Bronchial epithelial cell (primary cell): ENCODE data around the gene TUBB1. TPM values are rescaled to one million over a fixed set of nuclear protein-coding genes. Genes with fewer than 3 reads are reported as not detected.
"Not testable (repeated sequence)": the region's sequence is repeated elsewhere in the genome, so short reads cannot be mapped to it uniquely, and the experiment has no call there.

ENCODE experiments used
- DNase-seq: peaks from one replicate; pipeline ENCODE4 v3.0.0-alpha.2; 2010; ENCODE audit warnings: low read depth
- FAIRE-seq: peaks from 2 replicates; lab custom pipeline; 2011; peaks lifted over from hg19 to GRCh38; lab: Jason Lieb, UNC
- H3K27me3 ChIP-seq: 2 replicates; pipeline ENCODE4 v1.5.1; 2011; ENCODE audit warnings: low read length; ENCODE audit not compliant: control insufficient read depth, insufficient read depth
- H3K36me3 ChIP-seq: 2 replicates; pipeline ENCODE4 v1.5.1; 2011; ENCODE audit warnings: low read length; ENCODE audit not compliant: control insufficient read depth, insufficient read depth
- H3K4me3 ChIP-seq: 2 replicates; pipeline ENCODE4 v1.5.1; 2011; ENCODE audit warnings: mild to moderate bottlenecking, low read depth, low read length, control low read depth
- total RNA-seq: library from RNA; depleted of rRNA; stranded (reverse); fragments of >200 nt; gene quantifications from 2 replicates; pipeline ENCODE4 v1.2.1, GENCODE V29; 2014
- TF ChIP-seq, protein P1 (sequence below): IDR thresholded peaks from 2 replicates; pipeline ENCODE4 v1.5.1; 2011; ENCODE audit warnings: mild to moderate bottlenecking, moderate library complexity, low read length, control low read depth, inconsistent platforms; ENCODE audit not compliant: insufficient read depth, severe bottlenecking

The TUBB1 gene
- total RNA-seq, 1 donor from 2014 or later, result not detected

GRCh38 chr20:59033093-59033492 is 13.9 kb downstream of the TUBB1 start:
- FAIRE-seq (no peak), DNase-seq (no peak)
- TF ChIP-seq, protein P1, sequence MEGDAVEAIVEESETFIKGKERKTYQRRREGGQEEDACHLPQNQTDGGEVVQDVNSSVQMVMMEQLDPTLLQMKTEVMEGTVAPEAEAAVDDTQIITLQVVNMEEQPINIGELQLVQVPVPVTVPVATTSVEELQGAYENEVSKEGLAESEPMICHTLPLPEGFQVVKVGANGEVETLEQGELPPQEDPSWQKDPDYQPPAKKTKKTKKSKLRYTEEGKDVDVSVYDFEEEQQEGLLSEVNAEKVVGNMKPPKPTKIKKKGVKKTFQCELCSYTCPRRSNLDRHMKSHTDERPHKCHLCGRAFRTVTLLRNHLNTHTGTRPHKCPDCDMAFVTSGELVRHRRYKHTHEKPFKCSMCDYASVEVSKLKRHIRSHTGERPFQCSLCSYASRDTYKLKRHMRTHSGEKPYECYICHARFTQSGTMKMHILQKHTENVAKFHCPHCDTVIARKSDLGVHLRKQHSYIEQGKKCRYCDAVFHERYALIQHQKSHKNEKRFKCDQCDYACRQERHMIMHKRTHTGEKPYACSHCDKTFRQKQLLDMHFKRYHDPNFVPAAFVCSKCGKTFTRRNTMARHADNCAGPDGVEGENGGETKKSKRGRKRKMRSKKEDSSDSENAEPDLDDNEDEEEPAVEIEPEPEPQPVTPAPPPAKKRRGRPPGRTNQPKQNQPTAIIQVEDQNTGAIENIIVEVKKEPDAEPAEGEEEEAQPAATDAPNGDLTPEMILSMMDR, result no peak
- Histone ChIP-seq H3K4me3 (peak overlapping the region; percentile 89), H3K36me3 (peaks cover 15% of the 10 kb centered on the region), H3K27me3 (no peaks in the 10 kb centered on the region)

DNA sequence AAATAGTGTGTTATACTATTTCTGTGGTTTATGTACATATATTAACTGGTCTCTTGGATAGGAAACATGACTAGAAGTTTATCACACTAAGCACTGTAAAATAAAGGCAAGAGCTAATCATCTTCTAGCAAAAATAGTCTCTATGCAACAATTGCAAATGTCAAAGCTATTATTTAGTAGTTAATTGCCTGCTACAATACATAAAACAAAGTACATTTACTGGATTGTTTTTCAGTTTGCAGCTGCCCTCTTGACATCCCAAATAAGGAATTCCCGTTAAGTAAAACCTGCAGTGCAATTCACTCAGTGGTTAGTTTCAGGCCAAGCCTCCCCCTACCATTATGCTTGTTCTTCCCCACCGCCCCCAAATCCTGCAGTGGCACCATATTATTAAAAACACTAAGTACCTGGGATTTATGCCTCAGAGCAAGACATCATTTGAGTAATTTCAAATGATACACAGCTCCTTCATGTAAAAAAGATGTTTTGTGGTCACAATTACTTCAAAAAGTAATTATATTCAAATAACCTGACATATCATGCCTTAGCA is 14.5 kb downstream of the TUBB1 start:
- Histone ChIP-seq H3K4me3 (no peak overlapping the region), H3K36me3 (peaks cover 15% of the 10 kb centered on the region), H3K27me3 (no peaks in the 10 kb centered on the region)
- FAIRE-seq, result no peak
- no peak for DNase-seq
- TF ChIP-seq, protein P1, result no peak

GRCh38 chr20:59035381-59035780 is 16.2 kb downstream of the TUBB1 start:
- H3K36me3 ChIP-seq, result peaks cover 15% of the 10 kb centered on the region
- FAIRE-seq (no peak), DNase-seq (no peak)
- H3K4me3 ChIP-seq, result no peak overlapping the region
- no peaks in the 10 kb centered on the region for H3K27me3 ChIP-seq
- TF ChIP-seq, protein P1, result no peak

DNA sequence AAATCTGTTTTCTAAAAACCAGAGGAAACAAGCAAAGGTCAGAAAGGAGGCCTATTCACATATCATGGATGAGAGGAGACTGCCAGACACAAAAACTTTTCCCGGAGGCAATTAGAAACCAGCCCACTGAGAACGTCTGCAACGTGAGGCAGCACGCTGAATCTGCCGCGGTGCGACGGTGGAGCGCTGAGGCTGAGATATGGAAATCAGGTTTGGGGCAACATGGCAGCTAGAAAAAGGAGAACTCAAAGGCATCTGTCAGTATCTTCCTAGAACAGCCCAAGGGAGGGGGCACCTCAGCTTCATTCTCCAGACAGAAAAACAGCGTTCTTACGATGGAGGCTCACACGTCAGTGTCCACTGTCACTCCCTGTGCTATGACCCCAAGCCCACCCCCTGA is 18.2 kb downstream of the TUBB1 start:
- peaks cover 15% of the 10 kb centered on the region for H3K36me3 ChIP-seq
- TF ChIP-seq, protein P1, result no peak
- no peaks in the 10 kb centered on the region for H3K27me3 ChIP-seq

DNA sequence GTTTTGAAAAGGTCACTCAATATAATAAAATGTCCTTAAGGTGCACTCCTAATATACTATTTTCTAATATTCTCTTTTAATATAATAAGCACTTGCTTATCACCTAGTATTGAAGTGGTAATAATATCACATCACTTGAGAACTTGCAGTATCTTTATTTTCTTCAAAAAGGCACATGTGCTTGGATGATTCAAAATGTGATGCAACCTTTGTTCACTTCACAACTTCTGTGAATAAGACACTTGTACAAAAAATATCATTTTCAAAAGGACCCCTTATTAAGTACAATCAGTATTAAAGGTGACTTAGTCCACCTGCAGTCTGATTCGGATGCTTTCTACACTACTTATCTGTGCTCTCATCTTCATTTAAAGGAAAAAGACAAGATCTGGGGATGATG is 20.0 kb downstream of the TUBB1 start:
- Histone ChIP-seq H3K27me3 (no peaks in the 10 kb centered on the region), H3K36me3 (peaks cover 15% of the 10 kb centered on the region), H3K4me3 (no peak overlapping the region)
- TF ChIP-seq, protein P1, result no peak
- no peak for FAIRE-seq
- DNase-seq, result no peak

More for the DNA sequence above, 18.2 kb downstream of the TUBB1 start:
- H3K4me3 ChIP-seq, result no peak overlapping the region
- FAIRE-seq (no peak), DNase-seq (no peak)

DNA sequence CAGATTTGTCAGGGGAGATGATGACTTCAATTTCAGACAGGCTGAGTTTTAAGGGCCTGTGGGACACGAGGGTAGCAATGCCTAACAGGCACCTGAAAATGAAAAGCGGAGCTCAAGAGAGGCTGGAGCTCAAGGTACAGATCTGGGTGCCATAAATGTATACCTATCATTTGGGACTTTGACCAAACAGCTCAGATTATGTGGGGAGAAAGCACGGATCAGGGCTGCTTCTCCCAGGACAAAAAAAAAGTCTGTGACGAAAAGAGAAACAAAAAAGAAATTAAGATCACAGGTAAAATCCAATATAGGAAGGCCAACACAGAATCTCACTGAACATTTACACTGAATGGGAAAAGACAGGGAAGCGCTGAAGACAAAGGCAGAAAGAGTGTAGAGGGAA is 21.4 kb downstream of the TUBB1 start:
- FAIRE-seq, result no peak
- peaks cover 12% of the 10 kb centered on the region for H3K36me3 ChIP-seq
- H3K27me3 ChIP-seq, result no peaks in the 10 kb centered on the region
- no peak for DNase-seq
- TF ChIP-seq, protein P1, result no peak
- H3K4me3 ChIP-seq, result no peak overlapping the region

DNA sequence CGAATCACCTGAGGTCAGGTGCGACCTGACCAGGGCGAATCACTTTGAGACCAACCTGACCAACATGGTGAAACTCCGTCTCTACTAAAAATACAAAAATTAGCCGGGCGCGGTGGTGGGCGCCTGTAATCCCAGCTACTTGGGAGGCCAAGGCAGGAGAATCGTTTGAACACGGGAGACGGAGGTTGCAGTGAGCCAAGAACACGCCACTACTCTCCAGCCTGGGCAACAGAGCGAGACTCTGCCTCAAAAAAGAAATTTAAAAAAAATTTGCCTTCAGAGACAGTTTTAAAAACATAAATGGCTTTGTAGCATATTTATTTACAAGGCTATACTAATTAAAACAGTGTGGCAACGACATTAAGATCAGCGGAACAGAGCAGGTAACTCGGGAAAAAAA is 22.3 kb downstream of the TUBB1 start:
- H3K27me3 ChIP-seq, DNase-seq, H3K36me3 ChIP-seq, FAIRE-seq: not testable (repeated sequence)
- peak overlapping the region; percentile 83 for H3K4me3 ChIP-seq
